ENCODE data around the gene RSPO4. TPM values are rescaled to one million over a fixed set of nuclear protein-coding genes. Genes with fewer than 3 reads are reported as not detected.

The RSPO4 gene
- total and polyA plus RNA-seq, 5 donors from 2014 or later, result 0.25 TPM; not detected in 4

DNA sequence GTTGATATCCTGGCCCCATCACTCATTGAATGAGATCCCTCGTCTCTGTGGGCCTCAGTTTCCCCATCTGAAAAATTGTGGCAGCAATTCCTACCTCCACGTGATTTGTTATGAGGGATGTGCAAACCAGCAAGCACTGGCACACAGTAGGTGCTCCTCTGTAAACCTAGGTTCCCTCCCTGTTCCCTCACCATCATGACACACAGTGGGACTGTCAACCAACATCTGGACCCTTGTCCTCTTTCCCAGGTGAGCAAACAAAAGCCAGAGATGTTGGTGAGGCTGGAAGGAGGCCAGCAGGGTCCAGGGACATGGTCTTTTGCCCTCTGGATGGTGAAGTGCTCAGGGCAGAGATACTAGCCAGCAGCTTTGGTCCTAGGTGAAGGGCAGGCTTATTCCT lies 26.1 kb downstream of the RSPO4 start:
- Mint-ChIP-seq H3K4me3 (no peak overlapping the region), H3K36me3 (no peaks in the 10 kb centered on the region), H3K27ac (no peak overlapping the region), H3K27me3 (peaks cover 12% of the 10 kb centered on the region), H3K9me3 (peaks cover 0 to 1% (median 0%) of the 10 kb centered on the region in 7 donors), H3K4me1 (peaks cover 0 to 4% (median under 1%) of the 10 kb centered on the region in 4 donors)
- H3K4me3 ChIP-seq (ENCODE audit: low read depth, low read length), result no peak overlapping the region
- no peaks in the 10 kb centered on the region for H3K4me1 ChIP-seq (ENCODE audit: control insufficient read depth, insufficient read depth, low read length, poor library complexity, severe bottlenecking)
- no peak for ATAC-seq (ENCODE audit: low read depth in 2 of 2)
- no peak overlapping the region for H3K27ac ChIP-seq (ENCODE audit: insufficient read depth, low read length, poor library complexity, severe bottlenecking)
- H3K9me3 ChIP-seq (ENCODE audit: control insufficient read depth in 2 of 2, low read length in 2 of 2), result no peaks in the 10 kb centered on the region
- no peaks in the 10 kb centered on the region for H3K27me3 ChIP-seq (ENCODE audit: control insufficient read depth, insufficient read depth, low read length)
- no peaks in the 10 kb centered on the region for H3K36me3 ChIP-seq (ENCODE audit: control insufficient read depth, insufficient read depth, low read length)
- no peak for DNase-seq

- H3K9me3 Mint-ChIP-seq, result no peaks in the 10 kb centered on the region
- no peak overlapping the region for H3K4me3 Mint-ChIP-seq
- peak; percentile 68 to 73 for ATAC-seq (ENCODE audit: low read depth in 2 of 2)
Measured at GRCh38 chr20:973785-974194, 28.3 kb downstream of the RSPO4 start.

DNA sequence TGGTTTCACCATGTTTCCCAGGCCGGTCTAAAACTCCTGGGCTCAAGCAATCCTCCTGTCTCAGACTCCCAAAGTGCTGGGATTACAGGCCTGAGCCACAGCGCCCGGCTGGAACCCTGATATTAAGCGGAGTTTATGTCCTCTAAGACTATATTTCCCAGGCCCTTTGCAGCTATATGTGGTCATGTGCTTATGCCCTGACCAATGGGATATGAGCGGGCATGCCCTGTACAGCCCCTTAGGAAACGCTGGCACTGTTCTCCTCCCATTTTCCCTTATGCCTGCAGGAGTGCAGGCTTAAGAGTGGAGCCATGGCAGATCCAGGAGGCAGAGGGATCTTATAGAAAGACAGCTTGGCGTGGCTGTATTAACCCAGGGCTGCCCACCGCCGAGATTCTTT lies 29.9 kb downstream of the RSPO4 start:
- Mint-ChIP-seq H3K4me3 (no peak overlapping the region), H3K27me3 (peaks cover 7% of the 10 kb centered on the region), H3K36me3 (no peaks in the 10 kb centered on the region), H3K4me1 (peaks cover 0 to 4% (median under 1%) of the 10 kb centered on the region in 4 donors), H3K9me3 (no peaks in the 10 kb centered on the region), H3K27ac (no peak overlapping the region)
- ATAC-seq (ENCODE audit: low read depth in 2 of 2) (no peak), DNase-seq (no peak)
- no peaks in the 10 kb centered on the region for H3K9me3 ChIP-seq (ENCODE audit: control insufficient read depth in 2 of 2, low read length in 2 of 2)
- no peaks in the 10 kb centered on the region for H3K27me3 ChIP-seq (ENCODE audit: control insufficient read depth, insufficient read depth, low read length)
- H3K27ac ChIP-seq (ENCODE audit: insufficient read depth, low read length, poor library complexity, severe bottlenecking), result no peak overlapping the region
- H3K36me3 ChIP-seq (ENCODE audit: control insufficient read depth, insufficient read depth, low read length), result no peaks in the 10 kb centered on the region
- no peak overlapping the region for H3K4me3 ChIP-seq (ENCODE audit: low read depth, low read length)
- no peaks in the 10 kb centered on the region for H3K4me1 ChIP-seq (ENCODE audit: control insufficient read depth, insufficient read depth, low read length, poor library complexity, severe bottlenecking)

More at GRCh38 chr20:973785-974194, 28.3 kb downstream of the RSPO4 start:
- H3K27me3 Mint-ChIP-seq, result peaks cover 6% of the 10 kb centered on the region
- Histone ChIP-seq H3K36me3 (ENCODE audit: control insufficient read depth, insufficient read depth, low read length) (no peaks in the 10 kb centered on the region), H3K27ac (ENCODE audit: insufficient read depth, low read length, poor library complexity, severe bottlenecking) (no peak overlapping the region), H3K27me3 (ENCODE audit: control insufficient read depth, insufficient read depth, low read length) (no peaks in the 10 kb centered on the region), H3K4me3 (ENCODE audit: low read depth, low read length) (no peak overlapping the region), H3K4me1 (ENCODE audit: control insufficient read depth, insufficient read depth, low read length, poor library complexity, severe bottlenecking) (no peaks in the 10 kb centered on the region), H3K9me3 (ENCODE audit: control insufficient read depth in 2 of 2, low read length in 2 of 2) (no peaks in the 10 kb centered on the region)
- peak in 2 of 3 donors; percentile 21 to 60 for DNase-seq
- H3K27ac Mint-ChIP-seq, result peak overlapping the region in 1 of 3 donors; percentile 75
- no peaks in the 10 kb centered on the region for H3K36me3 Mint-ChIP-seq
- H3K4me1 Mint-ChIP-seq, result peaks cover 0 to 4% (median under 1%) of the 10 kb centered on the region in 4 donors

DNA sequence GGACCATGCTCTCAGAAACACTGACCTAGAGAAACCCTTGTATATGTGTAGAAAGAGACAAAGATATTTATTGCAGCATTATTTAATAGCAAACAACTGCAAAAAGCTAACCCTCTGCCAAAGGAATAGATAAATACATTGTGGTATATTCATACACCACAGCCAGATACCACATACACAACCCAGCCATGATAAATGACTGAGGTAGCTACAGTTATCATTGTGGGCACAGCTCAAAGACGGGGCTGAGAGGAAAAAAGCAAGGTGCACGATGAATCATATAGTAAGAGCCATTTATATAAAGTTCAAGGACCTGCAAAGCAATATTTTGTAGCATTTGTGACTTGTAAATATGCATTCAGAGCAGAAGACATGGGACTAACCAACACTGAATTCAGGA lies 30.8 kb downstream of the RSPO4 start:
- H3K27me3 Mint-ChIP-seq, result peaks cover 10% of the 10 kb centered on the region
- H3K27ac ChIP-seq (ENCODE audit: insufficient read depth, low read length, poor library complexity, severe bottlenecking), result no peak overlapping the region
- H3K9me3 Mint-ChIP-seq, result no peaks in the 10 kb centered on the region
- no peak overlapping the region for H3K27ac Mint-ChIP-seq
- H3K4me1 ChIP-seq (ENCODE audit: control insufficient read depth, insufficient read depth, low read length, poor library complexity, severe bottlenecking), result no peaks in the 10 kb centered on the region
- no peak overlapping the region for H3K4me3 Mint-ChIP-seq
- no peaks in the 10 kb centered on the region for H3K36me3 ChIP-seq (ENCODE audit: control insufficient read depth, insufficient read depth, low read length)
- H3K4me1 Mint-ChIP-seq, result peaks cover 0 to 4% (median under 1%) of the 10 kb centered on the region in 4 donors
- no peak overlapping the region for H3K4me3 ChIP-seq (ENCODE audit: low read depth, low read length)
- ATAC-seq (ENCODE audit: low read depth in 2 of 2) (no peak), DNase-seq (no peak)
- H3K27me3 ChIP-seq (ENCODE audit: control insufficient read depth, insufficient read depth, low read length), result no peaks in the 10 kb centered on the region
- H3K36me3 Mint-ChIP-seq, result no peaks in the 10 kb centered on the region
- no peaks in the 10 kb centered on the region for H3K9me3 ChIP-seq (ENCODE audit: control insufficient read depth in 2 of 2, low read length in 2 of 2)

GRCh38 chr20:969868-970267 lies 32.2 kb downstream of the RSPO4 start:
- H3K9me3 ChIP-seq (ENCODE audit: control insufficient read depth in 2 of 2, low read length in 2 of 2), result no peaks in the 10 kb centered on the region
- Mint-ChIP-seq H3K4me1 (peaks cover 0 to 4% (median under 1%) of the 10 kb centered on the region in 4 donors), H3K4me3 (no peak overlapping the region), H3K36me3 (no peaks in the 10 kb centered on the region), H3K27me3 (peaks cover 10% of the 10 kb centered on the region), H3K9me3 (peaks cover 0 to 1% (median 0%) of the 10 kb centered on the region in 7 donors), H3K27ac (no peak overlapping the region)
- H3K4me3 ChIP-seq (ENCODE audit: low read depth, low read length), result no peak overlapping the region
- no peaks in the 10 kb centered on the region for H3K4me1 ChIP-seq (ENCODE audit: control insufficient read depth, insufficient read depth, low read length, poor library complexity, severe bottlenecking)
- ATAC-seq (ENCODE audit: low read depth in 2 of 2), result no peak
- DNase-seq, result no peak
- H3K36me3 ChIP-seq (ENCODE audit: control insufficient read depth, insufficient read depth, low read length), result no peaks in the 10 kb centered on the region
- no peak overlapping the region for H3K27ac ChIP-seq (ENCODE audit: insufficient read depth, low read length, poor library complexity, severe bottlenecking)
- H3K27me3 ChIP-seq (ENCODE audit: control insufficient read depth, insufficient read depth, low read length), result no peaks in the 10 kb centered on the region

GRCh38 chr20:967796-968742 lies 34.0 kb downstream of the RSPO4 start:
- Mint-ChIP-seq H3K36me3 (no peaks in the 10 kb centered on the region), H3K9me3 (peaks cover 0 to 1% (median 0%) of the 10 kb centered on the region in 7 donors), H3K27ac (no peak overlapping the region), H3K4me3 (no peak overlapping the region), H3K27me3 (peaks cover 10% of the 10 kb centered on the region), H3K4me1 (peaks cover 0 to 2% (median 0%) of the 10 kb centered on the region in 4 donors)
- no peaks in the 10 kb centered on the region for H3K9me3 ChIP-seq (ENCODE audit: control insufficient read depth in 2 of 2, low read length in 2 of 2)
- DNase-seq, result peak in 1 of 3 donors; percentile 55
- no peaks in the 10 kb centered on the region for H3K36me3 ChIP-seq (ENCODE audit: control insufficient read depth, insufficient read depth, low read length)
- H3K4me3 ChIP-seq (ENCODE audit: low read depth, low read length), result no peak overlapping the region
- no peaks in the 10 kb centered on the region for H3K27me3 ChIP-seq (ENCODE audit: control insufficient read depth, insufficient read depth, low read length)
- no peak overlapping the region for H3K27ac ChIP-seq (ENCODE audit: insufficient read depth, low read length, poor library complexity, severe bottlenecking)
- H3K4me1 ChIP-seq (ENCODE audit: control insufficient read depth, insufficient read depth, low read length, poor library complexity, severe bottlenecking), result no peaks in the 10 kb centered on the region
- no peak for ATAC-seq (ENCODE audit: low read depth in 2 of 2)

GRCh38 chr20:965956-966355 lies 36.2 kb downstream of the RSPO4 start:
- H3K27ac Mint-ChIP-seq, result no peak overlapping the region
- no peaks in the 10 kb centered on the region for H3K4me1 Mint-ChIP-seq
- H3K9me3 ChIP-seq (ENCODE audit: control insufficient read depth in 2 of 2, low read length in 2 of 2), result no peaks in the 10 kb centered on the region
- DNase-seq, result no peak
- no peaks in the 10 kb centered on the region for H3K36me3 Mint-ChIP-seq
- no peak overlapping the region for H3K27ac ChIP-seq (ENCODE audit: insufficient read depth, low read length, poor library complexity, severe bottlenecking)
- no peaks in the 10 kb centered on the region for H3K4me1 ChIP-seq (ENCODE audit: control insufficient read depth, insufficient read depth, low read length, poor library complexity, severe bottlenecking)
- peaks cover 11% of the 10 kb centered on the region for H3K27me3 Mint-ChIP-seq
- H3K4me3 ChIP-seq (ENCODE audit: low read depth, low read length), result no peak overlapping the region
- no peak overlapping the region for H3K4me3 Mint-ChIP-seq
- H3K27me3 ChIP-seq (ENCODE audit: control insufficient read depth, insufficient read depth, low read length), result no peaks in the 10 kb centered on the region
- ATAC-seq (ENCODE audit: low read depth in 2 of 2), result no peak
- no peaks in the 10 kb centered on the region for H3K36me3 ChIP-seq (ENCODE audit: control insufficient read depth, insufficient read depth, low read length)
- H3K9me3 Mint-ChIP-seq, result peaks cover 0 to 1% (median 0%) of the 10 kb centered on the region in 7 donors
